CD4-positive, alpha-beta T cell (primary cell): ENCODE measurements around the gene FCRL6. TPM values are rescaled to one million over a fixed set of nuclear protein-coding genes. Genes with fewer than 3 reads are reported as not detected.
A peak's percentile ranks its signal among the peaks of the same experiment; 100 is the strongest.

ENCODE experiments used
- ATAC-seq: fragments of 200-7000 bp; cut with Tn5 transposase; one replicate; pipeline ENCODE4 v1.10.0; 2022; ENCODE audit warnings: mild to moderate bottlenecking; ENCODE audit not compliant: poor library complexity
- CTCF ChIA-PET: fragments of 350-600 bp; sonication (Branson Sonifier 250); formaldehyde crosslinking; loops from one replicate; lab custom pipeline; 2021; ENCODE audit warnings: antibody characterized with exemption, inconsistent platforms; lab: Charles Lee
- POLR2A ChIA-PET: fragments of 350-600 bp; sonication (Branson Sonifier 250); formaldehyde crosslinking; loops from one replicate; lab custom pipeline; 2021; ENCODE audit warnings: antibody characterized with exemption, inconsistent platforms; lab: Charles Lee
- DNase-seq, 14 experiments: peaks; one replicate each; pipeline ENCODE4 v3.0.0-alpha.2; 2013 to 2020; ENCODE audit warnings: mixed read lengths in 2 of 14
- H3K27ac ChIP-seq, 2 donors: one replicate each; pipeline versions ENCODE4 v1.5.1 to v1.7.0; 2013; ENCODE audit warnings: low read length in 2 of 2, low read depth in 1 of 2, mild to moderate bottlenecking in 1 of 2
- H3K27me3 ChIP-seq, 2 experiments: 1 replicate in 1 of 2; 2 replicates in 1 of 2; pipeline versions ENCODE4 v1.6.1 to v1.7.0; 2013; ENCODE audit warnings: low read length in 2 of 2, control low read depth in 1 of 2, mild to moderate bottlenecking in 1 of 2, moderate library complexity in 1 of 2; ENCODE audit not compliant: insufficient read depth in 2 of 2, control insufficient read depth in 1 of 2
- H3K36me3 ChIP-seq: one replicate; pipeline ENCODE4 v1.6.1; 2013; ENCODE audit warnings: low read length, control low read depth; ENCODE audit not compliant: insufficient read depth
- H3K4me1 ChIP-seq: one replicate; pipeline ENCODE4 v1.6.1; 2013; ENCODE audit warnings: low read length, control low read depth; ENCODE audit not compliant: insufficient read depth
- H3K4me3 ChIP-seq: one replicate; pipeline ENCODE4 v1.5.1; 2013; ENCODE audit warnings: mild to moderate bottlenecking, low read length, moderate library complexity
- H3K9me3 ChIP-seq, 2 experiments: 1 replicate in 1 of 2; 2 replicates in 1 of 2; pipeline versions ENCODE4 v1.6.1 to v1.7.0; 2013; ENCODE audit warnings: low read length in 2 of 2, mild to moderate bottlenecking in 2 of 2, control low read depth in 1 of 2, moderate library complexity in 1 of 2; ENCODE audit not compliant: control insufficient read depth in 1 of 2, insufficient read depth in 1 of 2
- H3K27ac Mint-ChIP-seq: one replicate; pipeline ENCODE4 v1.8.0; 2020; ENCODE audit warnings: mixed read lengths
- H3K27me3 Mint-ChIP-seq: one replicate; pipeline ENCODE4 v1.8.0; 2021; ENCODE audit warnings: mixed read lengths
- H3K36me3 Mint-ChIP-seq: one replicate; pipeline ENCODE4 v1.8.0; 2021; ENCODE audit warnings: low read depth, mixed read lengths
- H3K4me1 Mint-ChIP-seq: one replicate; pipeline ENCODE4 v1.8.0; 2021; ENCODE audit warnings: low read depth, mixed read lengths
- H3K4me3 Mint-ChIP-seq: one replicate; pipeline ENCODE4 v1.8.0; 2020; ENCODE audit warnings: mild to moderate bottlenecking, mixed read lengths
- H3K9me3 Mint-ChIP-seq: one replicate; pipeline ENCODE4 v1.8.0; 2020; ENCODE audit warnings: mixed read lengths
- intact Hi-C, 2 experiments: fragments of 100-400 bp; cut with DNase I in 1 of 2; cut with micrococcal nuclease in 1 of 2; formaldehyde crosslinking; loops; one replicate each; pipeline versions ENCODE4 v1.15.1 to v1.9.0; 2023 to 2025; cut with DNase I, micrococcal nuclease
- total RNA-seq, 174 experiments: library from RNA in 2 of 174; stranded (reverse) in 2 of 174; gene quantifications; one replicate each; pipeline ENCODE4 v1.2.3 and lab custom pipeline; 2021 to 2026
- TF ChIP-seq, protein P1 (sequence below): fragments of 200-600 bp; IDR thresholded peaks from one replicate; pipeline ENCODE4 v1.8.0; 2022; ENCODE audit warnings: antibody characterized with exemption, mild to moderate bottlenecking

FCRL6 gene
- total RNA-seq, 2 experiments from 2014 or later = 0.28 to 0.52 TPM

DNA sequence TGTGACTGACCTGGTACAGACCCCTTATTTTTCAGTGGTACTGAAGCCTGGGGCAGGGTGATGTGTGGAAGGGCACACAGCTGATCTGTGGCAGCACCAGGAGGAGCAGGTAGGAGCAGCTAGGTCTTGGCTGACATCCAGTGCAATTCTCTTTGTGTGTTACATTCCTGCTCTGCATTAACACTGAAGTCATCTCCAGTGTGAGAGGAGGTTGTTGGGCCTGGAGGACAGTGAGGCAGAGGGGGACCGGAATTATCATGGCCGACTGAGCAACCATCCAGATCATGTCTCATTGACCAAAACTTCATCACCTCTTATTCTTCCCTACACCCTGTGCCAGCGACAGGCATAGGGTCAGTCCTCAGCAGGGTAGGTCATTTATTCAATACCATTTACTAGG is 26.0 kb downstream of the FCRL6 start:
- H3K4me3 ChIP-seq = no peak overlapping the region
- POLR2A ChIA-PET = interaction anchor here (1.1 kb wide), 1 partner anchor 97 kb away, joined by 4 read pairs; the partner anchor contains the start of gene TAGLN2

DNA sequence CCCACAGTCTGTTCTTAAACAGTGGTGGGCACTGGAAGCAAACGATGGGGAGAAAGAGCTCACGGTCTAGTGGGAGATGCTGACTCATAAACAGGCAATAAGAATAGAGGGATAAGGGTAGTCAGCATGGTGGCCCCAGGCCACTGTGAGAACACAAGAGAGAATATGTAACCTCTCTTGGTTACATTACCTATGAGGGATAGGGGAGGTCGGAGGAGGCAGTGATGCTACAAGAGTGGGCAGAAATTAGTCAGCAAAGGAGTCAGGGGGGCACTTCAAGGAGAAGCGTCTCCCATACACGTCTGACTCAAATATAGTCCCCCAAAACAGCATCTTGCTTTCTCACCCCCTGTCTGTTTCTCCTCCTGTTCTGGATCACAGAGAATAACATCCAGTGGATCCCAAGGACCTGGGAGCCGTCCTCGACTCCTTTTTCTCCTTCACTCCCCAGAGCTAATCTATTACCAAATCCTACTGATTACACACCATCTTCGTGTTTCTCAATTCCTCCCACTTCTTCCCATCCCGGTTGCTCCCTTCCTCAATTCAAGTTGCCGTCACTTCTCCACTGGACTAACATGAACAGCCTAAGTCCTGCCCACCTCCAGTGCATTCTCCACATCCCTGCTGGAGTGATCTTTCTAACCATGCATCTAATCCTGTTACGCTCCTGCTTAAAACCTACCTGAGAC is 26.6 kb downstream of the FCRL6 start:
- no peaks in the 10 kb centered on the region for H3K27me3 ChIP-seq
- intact Hi-C loops = no loop called here
- TF ChIP-seq, protein P1, sequence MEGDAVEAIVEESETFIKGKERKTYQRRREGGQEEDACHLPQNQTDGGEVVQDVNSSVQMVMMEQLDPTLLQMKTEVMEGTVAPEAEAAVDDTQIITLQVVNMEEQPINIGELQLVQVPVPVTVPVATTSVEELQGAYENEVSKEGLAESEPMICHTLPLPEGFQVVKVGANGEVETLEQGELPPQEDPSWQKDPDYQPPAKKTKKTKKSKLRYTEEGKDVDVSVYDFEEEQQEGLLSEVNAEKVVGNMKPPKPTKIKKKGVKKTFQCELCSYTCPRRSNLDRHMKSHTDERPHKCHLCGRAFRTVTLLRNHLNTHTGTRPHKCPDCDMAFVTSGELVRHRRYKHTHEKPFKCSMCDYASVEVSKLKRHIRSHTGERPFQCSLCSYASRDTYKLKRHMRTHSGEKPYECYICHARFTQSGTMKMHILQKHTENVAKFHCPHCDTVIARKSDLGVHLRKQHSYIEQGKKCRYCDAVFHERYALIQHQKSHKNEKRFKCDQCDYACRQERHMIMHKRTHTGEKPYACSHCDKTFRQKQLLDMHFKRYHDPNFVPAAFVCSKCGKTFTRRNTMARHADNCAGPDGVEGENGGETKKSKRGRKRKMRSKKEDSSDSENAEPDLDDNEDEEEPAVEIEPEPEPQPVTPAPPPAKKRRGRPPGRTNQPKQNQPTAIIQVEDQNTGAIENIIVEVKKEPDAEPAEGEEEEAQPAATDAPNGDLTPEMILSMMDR = no peak
- H3K4me3 ChIP-seq = no peak overlapping the region
- ATAC-seq (no peak), DNase-seq (peak in 1 of 14 experiments; percentile 22)
- no peak overlapping the region for H3K27ac ChIP-seq
- peaks cover 0 to 31% of the 10 kb centered on the region in 2 experiments for H3K9me3 ChIP-seq
- CTCF ChIA-PET = no interaction called here
- Mint-ChIP-seq H3K27me3 (no peaks in the 10 kb centered on the region), H3K9me3 (no peaks in the 10 kb centered on the region), H3K4me1 (peaks cover 42% of the 10 kb centered on the region), H3K27ac (no peak overlapping the region), H3K4me3 (no peak overlapping the region), H3K36me3 (no peaks in the 10 kb centered on the region)
- peaks cover 37% of the 10 kb centered on the region for H3K4me1 ChIP-seq
- POLR2A ChIA-PET = interaction anchor here (0.6 kb wide), 1 partner anchor 608 kb away, joined by 3 read pairs; no protein-coding TSS in a partner anchor
- no peaks in the 10 kb centered on the region for H3K36me3 ChIP-seq

More for the DNA sequence above, 26.0 kb downstream of the FCRL6 start:
- DNase-seq = no peak
- Mint-ChIP-seq H3K36me3 (no peaks in the 10 kb centered on the region), H3K9me3 (no peaks in the 10 kb centered on the region), H3K4me1 (peaks cover 42% of the 10 kb centered on the region), H3K27ac (no peak overlapping the region), H3K4me3 (no peak overlapping the region), H3K27me3 (no peaks in the 10 kb centered on the region)
- no peak for ATAC-seq
- H3K9me3 ChIP-seq = peaks cover 0 to 31% of the 10 kb centered on the region in 2 experiments
- intact Hi-C loops = no loop called here
- no peaks in the 10 kb centered on the region for H3K36me3 ChIP-seq
- no peak overlapping the region for H3K27ac ChIP-seq
- H3K4me1 ChIP-seq = peaks cover 37% of the 10 kb centered on the region
- H3K27me3 ChIP-seq = no peaks in the 10 kb centered on the region
- TF ChIP-seq, protein P1 = no peak
- CTCF ChIA-PET = no interaction called here

GRCh38 chr1:159829273-159829634 is 27.1 kb downstream of the FCRL6 start:
- H3K4me3 ChIP-seq = no peak overlapping the region
- no peaks in the 10 kb centered on the region for H3K36me3 Mint-ChIP-seq
- H3K27me3 ChIP-seq = no peaks in the 10 kb centered on the region
- H3K9me3 Mint-ChIP-seq = no peaks in the 10 kb centered on the region
- H3K4me1 Mint-ChIP-seq = peaks cover 42% of the 10 kb centered on the region
- no peaks in the 10 kb centered on the region for H3K27me3 Mint-ChIP-seq
- H3K27ac ChIP-seq = no peak overlapping the region
- peaks cover 0 to 31% of the 10 kb centered on the region in 2 experiments for H3K9me3 ChIP-seq
- ATAC-seq = peak; percentile 37
- TF ChIP-seq, protein P1 = no peak
- no peak overlapping the region for H3K27ac Mint-ChIP-seq
- H3K36me3 ChIP-seq = no peaks in the 10 kb centered on the region
- DNase-seq = peak in 2 of 14 experiments; percentile 49 to 51
- no peak overlapping the region for H3K4me3 Mint-ChIP-seq
- peaks cover 37% of the 10 kb centered on the region for H3K4me1 ChIP-seq
- CTCF ChIA-PET = no interaction called here
- intact Hi-C loops = no loop called here
- POLR2A ChIA-PET = interaction anchor here (0.6 kb wide), 1 partner anchor 609 kb away, joined by 3 read pairs; no protein-coding TSS in a partner anchor
